Activated T-helper 2 cell treated with anti-CD3 and anti-CD28 coated beads, Interferon-gamma antibody, Interleukin-2, Interleukin-4, amounts not matched to agents 10 μg/mL and 5 μg/mL and 100 μg/mL, durations not matched to agents 14 hours and 24 hours and 36 hours (primary cell): Measurements from ENCODE around the gene ZDHHC6. TPM values are rescaled to one million over a fixed set of nuclear protein-coding genes. Genes with fewer than 3 reads are reported as not detected.

Source experiments
- DNase-seq: peaks from one replicate; pipeline ENCODE4 v3.0.0; 2021; ENCODE audit warnings: low spot score
- H3K27ac Mint-ChIP-seq: one replicate; pipeline ENCODE4 v1.8.0; 2021; ENCODE audit warnings: mixed read lengths
- H3K27me3 Mint-ChIP-seq: one replicate; pipeline ENCODE4 v1.8.0; 2021; ENCODE audit warnings: low read depth, mixed read lengths
- H3K36me3 Mint-ChIP-seq: one replicate; pipeline ENCODE4 v1.8.0; 2021; ENCODE audit warnings: low read depth, mixed read lengths
- H3K4me1 Mint-ChIP-seq: one replicate; pipeline ENCODE4 v1.8.0; 2021; ENCODE audit warnings: low read depth, mixed read lengths
- H3K4me3 Mint-ChIP-seq: one replicate; pipeline ENCODE4 v1.8.0; 2021; ENCODE audit warnings: low read depth, mild to moderate bottlenecking, moderate library complexity, mixed read lengths
- H3K9me3 Mint-ChIP-seq: one replicate; pipeline ENCODE4 v1.8.0; 2021; ENCODE audit warnings: mixed read lengths
- intact Hi-C: fragments of 100-400 bp; cut with micrococcal nuclease; formaldehyde crosslinking; loops from one replicate; pipeline ENCODE4 v1.15.1; 2023
- total RNA-seq: library from RNA; stranded (reverse); gene quantifications from 2 replicates; pipeline ENCODE4 v1.2.3, GENCODE V29; 2022

Gene ZDHHC6
- total RNA-seq = 42.9 and 43.2 TPM in 2 replicates

GRCh38 chr10:112446855-112447619 lies at the start of gene ZDHHC6, which contains the start of gene VTI1A:
TSS of gene ZDHHC6 (minus strand) at chr10:112446914. CDS start at chr10:112445436, 1,478 bp downstream.
TSS of gene VTI1A (plus strand) at chr10:112447215. CDS start at chr10:112447374, 159 bp downstream.
- Mint-ChIP-seq H3K27ac (peak within 1 kb of the TSS; percentile 93), H3K36me3 (peaks cover 35% of the 10 kb centered on the region), H3K4me3 (peak within 1 kb of the TSS; percentile 97), H3K27me3 (no peaks in the 10 kb centered on the region), H3K9me3 (no peaks in the 10 kb centered on the region), H3K4me1 (peaks cover 40% of the 10 kb centered on the region)
- intact Hi-C loops = loop anchor here (2.0 to 5.0 kb wide), 4 partner anchors 26 to 1230 kb away; partner anchors contain the start of genes CASP7 and GPAM
- DNase-seq = peak; percentile 80

GRCh38 chr10:112492736-112493135 lies 46.0 kb upstream of the ZDHHC6 start:
- Mint-ChIP-seq H3K4me1 (peaks cover 11% of the 10 kb centered on the region), H3K4me3 (no peak overlapping the region), H3K36me3 (no peaks in the 10 kb centered on the region), H3K9me3 (no peaks in the 10 kb centered on the region), H3K27ac (no peak overlapping the region), H3K27me3 (peaks cover 9% of the 10 kb centered on the region)
- DNase-seq = no peak
- intact Hi-C loops = no loop called here

GRCh38 chr10:112491144-112491543 lies 44.4 kb upstream of the ZDHHC6 start:
- H3K36me3 Mint-ChIP-seq = no peaks in the 10 kb centered on the region
- no peak overlapping the region for H3K27ac Mint-ChIP-seq
- no peak for DNase-seq
- intact Hi-C loops = loop anchor here (1.0 kb wide), 1 partner anchor 41 kb away; no protein-coding TSS in a partner anchor
- H3K4me1 Mint-ChIP-seq = peaks cover 6% of the 10 kb centered on the region
- H3K4me3 Mint-ChIP-seq = no peak overlapping the region
- H3K27me3 Mint-ChIP-seq = peaks cover 9% of the 10 kb centered on the region
- no peaks in the 10 kb centered on the region for H3K9me3 Mint-ChIP-seq

GRCh38 chr10:112490545-112490944 lies 43.8 kb upstream of the ZDHHC6 start:
- no peak for DNase-seq
- intact Hi-C loops = no loop called here
- Mint-ChIP-seq H3K36me3 (no peaks in the 10 kb centered on the region), H3K4me1 (peaks cover 6% of the 10 kb centered on the region), H3K4me3 (no peak overlapping the region), H3K27me3 (peaks cover 9% of the 10 kb centered on the region), H3K9me3 (no peaks in the 10 kb centered on the region), H3K27ac (no peak overlapping the region)

GRCh38 chr10:112487964-112488363 lies 41.2 kb upstream of the ZDHHC6 start:
- H3K4me3 Mint-ChIP-seq = no peak overlapping the region
- no peaks in the 10 kb centered on the region for H3K36me3 Mint-ChIP-seq
- H3K9me3 Mint-ChIP-seq = no peaks in the 10 kb centered on the region
- DNase-seq = no peak
- H3K4me1 Mint-ChIP-seq = peaks cover 6% of the 10 kb centered on the region
- peaks cover 3% of the 10 kb centered on the region for H3K27me3 Mint-ChIP-seq
- H3K27ac Mint-ChIP-seq = no peak overlapping the region
- intact Hi-C loops = loop anchor here (10.0 kb wide), 1 partner anchor 897 kb away; no protein-coding TSS in a partner anchor

- Mint-ChIP-seq H3K27ac (no peak overlapping the region), H3K4me1 (no peaks in the 10 kb centered on the region), H3K9me3 (no peaks in the 10 kb centered on the region), H3K27me3 (no peaks in the 10 kb centered on the region), H3K4me3 (no peak overlapping the region), H3K36me3 (no peaks in the 10 kb centered on the region)
- no peak for DNase-seq
- intact Hi-C loops = loop anchor here (10.0 kb wide), 1 partner anchor 900 kb away; no protein-coding TSS in a partner anchor
These were observed 37.7 kb upstream of the ZDHHC6 start for GRCh38 chr10:112484399-112484798.

GRCh38 chr10:112481602-112482001 lies 34.9 kb upstream of the ZDHHC6 start:
- Mint-ChIP-seq H3K27ac (no peak overlapping the region), H3K4me3 (no peak overlapping the region), H3K27me3 (no peaks in the 10 kb centered on the region), H3K9me3 (no peaks in the 10 kb centered on the region), H3K36me3 (no peaks in the 10 kb centered on the region), H3K4me1 (no peaks in the 10 kb centered on the region)
- DNase-seq = no peak
- intact Hi-C loops = loop anchor here (10.0 kb wide), 1 partner anchor 903 kb away; no protein-coding TSS in a partner anchor

GRCh38 chr10:112475575-112476218 lies 29.0 kb upstream of the ZDHHC6 start:
- intact Hi-C loops = loop anchor here (10.0 kb wide), 1 partner anchor 629 kb away; no protein-coding TSS in a partner anchor
- no peaks in the 10 kb centered on the region for H3K36me3 Mint-ChIP-seq
- no peaks in the 10 kb centered on the region for H3K9me3 Mint-ChIP-seq
- H3K4me3 Mint-ChIP-seq = no peak overlapping the region
- peaks cover 4% of the 10 kb centered on the region for H3K4me1 Mint-ChIP-seq
- no peak overlapping the region for H3K27ac Mint-ChIP-seq
- DNase-seq = no peak
- H3K27me3 Mint-ChIP-seq = no peaks in the 10 kb centered on the region

GRCh38 chr10:112471878-112472487 lies 25.3 kb upstream of the ZDHHC6 start:
- peaks cover 10% of the 10 kb centered on the region for H3K36me3 Mint-ChIP-seq
- no peaks in the 10 kb centered on the region for H3K27me3 Mint-ChIP-seq
- H3K27ac Mint-ChIP-seq = no peak overlapping the region
- intact Hi-C loops = loop anchor here (1.0 to 10.0 kb wide), 4 partner anchors 25 to 633 kb away; partner anchors contain the start of genes VTI1A and ZDHHC6
- DNase-seq = no peak
- peaks cover 4% of the 10 kb centered on the region for H3K4me1 Mint-ChIP-seq
- H3K4me3 Mint-ChIP-seq = no peak overlapping the region
- no peaks in the 10 kb centered on the region for H3K9me3 Mint-ChIP-seq

GRCh38 chr10:112467541-112468075 lies 20.9 kb upstream of the ZDHHC6 start:
- intact Hi-C loops = no loop called here

GRCh38 chr10:112466802-112467201 lies 20.1 kb upstream of the ZDHHC6 start:
- Mint-ChIP-seq H3K9me3 (no peaks in the 10 kb centered on the region), H3K27me3 (no peaks in the 10 kb centered on the region), H3K27ac (no peak overlapping the region), H3K4me1 (peaks cover 5% of the 10 kb centered on the region), H3K36me3 (peaks cover 45% of the 10 kb centered on the region), H3K4me3 (no peak overlapping the region)
- intact Hi-C loops = no loop called here
- no peak for DNase-seq

More at GRCh38 chr10:112467541-112468075, 20.9 kb upstream of the ZDHHC6 start:
- H3K27me3 Mint-ChIP-seq = no peaks in the 10 kb centered on the region
- no peak for DNase-seq
- no peak overlapping the region for H3K27ac Mint-ChIP-seq
- no peaks in the 10 kb centered on the region for H3K9me3 Mint-ChIP-seq
- no peak overlapping the region for H3K4me3 Mint-ChIP-seq
- peaks cover 7% of the 10 kb centered on the region for H3K4me1 Mint-ChIP-seq
- peaks cover 44% of the 10 kb centered on the region for H3K36me3 Mint-ChIP-seq

GRCh38 chr10:112465299-112465883 lies 18.7 kb upstream of the ZDHHC6 start:
- Mint-ChIP-seq H3K4me1 (peaks cover 10% of the 10 kb centered on the region), H3K36me3 (peaks cover 55% of the 10 kb centered on the region), H3K9me3 (no peaks in the 10 kb centered on the region), H3K27me3 (no peaks in the 10 kb centered on the region), H3K27ac (no peak overlapping the region), H3K4me3 (no peak overlapping the region)
- intact Hi-C loops = no loop called here
- DNase-seq = no peak
